Colonic mucosa (tissue), 4 donors: ENCODE results near the gene DGCR8. TPM values are rescaled to one million over a fixed set of nuclear protein-coding genes. Genes with fewer than 3 reads are reported as not detected.

ENCODE experiments used
- DNase-seq: peaks from one replicate; pipeline ENCODE4 v3.0.0-alpha.2; 2020
- H3K27ac ChIP-seq: fragments of 200-600 bp; one replicate; pipeline ENCODE4 v1.8.0; 2021
- H3K27me3 ChIP-seq: fragments of 200-600 bp; one replicate; pipeline ENCODE4 v1.8.0; 2021
- H3K36me3 ChIP-seq: fragments of 200-600 bp; one replicate; pipeline ENCODE4 v1.8.0; 2021
- H3K4me1 ChIP-seq: fragments of 200-600 bp; one replicate; pipeline ENCODE4 v1.8.0; 2021; ENCODE audit warnings: mild to moderate bottlenecking
- H3K4me3 ChIP-seq: fragments of 200-600 bp; one replicate; pipeline ENCODE4 v1.8.0; 2021
- H3K9ac ChIP-seq, 2 donors: one replicate each; pipeline ENCODE4 v1.7.0; 2013; ENCODE audit warnings: control low read depth in 2 of 2, low read depth in 2 of 2, low read length in 2 of 2
- H3K9me3 ChIP-seq: fragments of 200-600 bp; one replicate; pipeline ENCODE4 v1.8.0; 2021
- intact Hi-C: fragments of 100-400 bp; cut with DNase I; formaldehyde crosslinking; loops from one replicate; pipeline ENCODE4 v1.14.1; 2022
- total RNA-seq, 2 donors: library from RNA; stranded (reverse); fragmentation: NEBNext Ultra II Directional in 1 of 2; extraction: Animal tissue kit (Norgen Biotek cat#: 25700) in 1 of 2; gene quantifications; one replicate each; pipeline ENCODE4 v1.2.1, GENCODE V29; 2021
- TF ChIP-seq, protein P1 (sequence below): fragments of 200-600 bp; IDR thresholded peaks from one replicate; pipeline ENCODE4 v1.8.0; 2022; ENCODE audit warnings: antibody characterized with exemption, mild to moderate bottlenecking
- donor health status: healthy.
- donor health status: DM: no; HTN: no; CAD: no.
- donor health status: DM: no; HTN: no; CAD: no.

DGCR8 gene
- total RNA-seq, 2 donors from 2014 or later, result 21.1 to 52.7 TPM

DNA sequence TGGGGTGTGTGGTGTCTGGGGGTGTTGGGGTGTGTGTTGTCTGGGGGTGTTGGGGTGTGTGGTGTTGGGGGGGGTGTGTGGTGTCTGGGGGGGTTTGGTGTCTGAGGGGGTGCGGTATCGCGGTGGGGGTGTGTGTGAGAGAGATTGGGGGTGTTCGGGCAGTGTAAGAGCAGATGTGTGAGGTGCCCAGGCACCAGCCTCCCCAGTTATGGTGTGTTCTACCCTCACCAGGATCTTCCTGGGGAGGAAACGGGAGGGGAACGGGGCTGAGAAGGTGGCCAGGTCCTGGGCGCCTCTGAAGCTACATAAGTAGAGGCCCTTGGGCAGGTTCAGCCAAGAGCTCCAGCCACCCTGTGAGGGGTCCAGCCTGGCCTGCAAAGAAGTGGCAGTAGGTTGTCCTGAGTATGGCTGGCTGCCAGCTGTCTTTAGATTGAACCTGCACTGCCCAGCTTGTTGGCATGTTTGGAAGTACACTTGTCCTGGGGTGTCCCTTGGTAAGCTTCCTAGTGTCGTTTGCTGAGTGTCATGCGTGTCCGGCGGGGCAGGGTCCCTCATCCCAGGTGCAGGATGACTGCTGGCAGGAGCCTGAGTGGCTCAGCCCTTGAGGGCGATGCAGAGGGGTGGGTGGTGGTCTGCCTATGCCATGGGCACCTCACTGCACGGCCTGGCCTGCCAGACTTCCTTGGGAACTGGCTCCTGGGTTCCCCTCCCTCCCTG lies 43.5 kb downstream of the DGCR8 start:
- H3K4me3 ChIP-seq, result no peak overlapping the region
- H3K4me1 ChIP-seq, result no peaks in the 10 kb centered on the region
- no peak overlapping the region for H3K27ac ChIP-seq
- no peak for DNase-seq
- no peaks in the 10 kb centered on the region for H3K27me3 ChIP-seq
- TF ChIP-seq, protein P1, sequence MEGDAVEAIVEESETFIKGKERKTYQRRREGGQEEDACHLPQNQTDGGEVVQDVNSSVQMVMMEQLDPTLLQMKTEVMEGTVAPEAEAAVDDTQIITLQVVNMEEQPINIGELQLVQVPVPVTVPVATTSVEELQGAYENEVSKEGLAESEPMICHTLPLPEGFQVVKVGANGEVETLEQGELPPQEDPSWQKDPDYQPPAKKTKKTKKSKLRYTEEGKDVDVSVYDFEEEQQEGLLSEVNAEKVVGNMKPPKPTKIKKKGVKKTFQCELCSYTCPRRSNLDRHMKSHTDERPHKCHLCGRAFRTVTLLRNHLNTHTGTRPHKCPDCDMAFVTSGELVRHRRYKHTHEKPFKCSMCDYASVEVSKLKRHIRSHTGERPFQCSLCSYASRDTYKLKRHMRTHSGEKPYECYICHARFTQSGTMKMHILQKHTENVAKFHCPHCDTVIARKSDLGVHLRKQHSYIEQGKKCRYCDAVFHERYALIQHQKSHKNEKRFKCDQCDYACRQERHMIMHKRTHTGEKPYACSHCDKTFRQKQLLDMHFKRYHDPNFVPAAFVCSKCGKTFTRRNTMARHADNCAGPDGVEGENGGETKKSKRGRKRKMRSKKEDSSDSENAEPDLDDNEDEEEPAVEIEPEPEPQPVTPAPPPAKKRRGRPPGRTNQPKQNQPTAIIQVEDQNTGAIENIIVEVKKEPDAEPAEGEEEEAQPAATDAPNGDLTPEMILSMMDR, result no peak
- intact Hi-C loops, result no loop called here
- no peak overlapping the region for H3K9ac ChIP-seq
- H3K9me3 ChIP-seq, result no peaks in the 10 kb centered on the region
- H3K36me3 ChIP-seq, result peaks cover 4% of the 10 kb centered on the region

DNA sequence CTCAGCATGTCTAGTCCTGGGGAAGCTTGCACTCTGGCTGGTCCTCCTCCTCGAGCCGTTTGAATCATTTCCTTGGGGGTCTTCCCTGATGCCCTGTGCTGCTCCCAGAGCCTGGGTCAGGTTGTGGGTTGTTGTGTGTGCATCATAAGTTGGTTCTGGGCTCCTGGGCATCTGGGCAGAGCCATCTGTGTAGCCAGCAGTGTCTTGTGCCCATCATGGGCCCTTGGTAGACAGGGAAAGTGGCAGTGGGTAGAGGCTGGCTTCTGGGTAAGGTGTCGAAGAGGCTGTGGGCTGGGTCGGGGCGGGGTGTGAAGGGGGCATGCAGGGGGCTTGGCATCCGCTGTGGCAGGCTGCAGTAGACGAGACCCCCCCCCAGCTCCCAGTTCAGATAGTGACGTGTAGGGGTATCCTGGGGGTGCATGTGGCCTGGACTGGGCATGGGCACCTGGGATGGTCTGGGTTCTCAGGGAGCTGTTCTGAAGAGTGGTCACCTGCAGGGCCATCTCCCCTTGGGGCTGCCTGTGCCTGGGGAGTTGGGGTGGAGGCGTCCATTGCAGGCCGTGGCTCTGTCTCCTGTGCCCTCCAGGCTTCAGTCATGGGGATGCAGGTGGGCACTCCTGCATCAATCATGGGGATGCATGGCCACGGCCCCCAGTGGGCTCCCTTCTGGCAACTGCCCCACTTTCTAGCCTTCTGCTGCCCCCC lies 44.2 kb downstream of the DGCR8 start:
- TF ChIP-seq, protein P1, result no peak
- Histone ChIP-seq H3K4me1 (no peaks in the 10 kb centered on the region), H3K9ac (no peak overlapping the region), H3K27me3 (no peaks in the 10 kb centered on the region), H3K27ac (no peak overlapping the region), H3K9me3 (no peaks in the 10 kb centered on the region), H3K4me3 (no peak overlapping the region), H3K36me3 (peaks cover 4% of the 10 kb centered on the region)
- DNase-seq, result no peak
- intact Hi-C loops, result no loop called here

DNA sequence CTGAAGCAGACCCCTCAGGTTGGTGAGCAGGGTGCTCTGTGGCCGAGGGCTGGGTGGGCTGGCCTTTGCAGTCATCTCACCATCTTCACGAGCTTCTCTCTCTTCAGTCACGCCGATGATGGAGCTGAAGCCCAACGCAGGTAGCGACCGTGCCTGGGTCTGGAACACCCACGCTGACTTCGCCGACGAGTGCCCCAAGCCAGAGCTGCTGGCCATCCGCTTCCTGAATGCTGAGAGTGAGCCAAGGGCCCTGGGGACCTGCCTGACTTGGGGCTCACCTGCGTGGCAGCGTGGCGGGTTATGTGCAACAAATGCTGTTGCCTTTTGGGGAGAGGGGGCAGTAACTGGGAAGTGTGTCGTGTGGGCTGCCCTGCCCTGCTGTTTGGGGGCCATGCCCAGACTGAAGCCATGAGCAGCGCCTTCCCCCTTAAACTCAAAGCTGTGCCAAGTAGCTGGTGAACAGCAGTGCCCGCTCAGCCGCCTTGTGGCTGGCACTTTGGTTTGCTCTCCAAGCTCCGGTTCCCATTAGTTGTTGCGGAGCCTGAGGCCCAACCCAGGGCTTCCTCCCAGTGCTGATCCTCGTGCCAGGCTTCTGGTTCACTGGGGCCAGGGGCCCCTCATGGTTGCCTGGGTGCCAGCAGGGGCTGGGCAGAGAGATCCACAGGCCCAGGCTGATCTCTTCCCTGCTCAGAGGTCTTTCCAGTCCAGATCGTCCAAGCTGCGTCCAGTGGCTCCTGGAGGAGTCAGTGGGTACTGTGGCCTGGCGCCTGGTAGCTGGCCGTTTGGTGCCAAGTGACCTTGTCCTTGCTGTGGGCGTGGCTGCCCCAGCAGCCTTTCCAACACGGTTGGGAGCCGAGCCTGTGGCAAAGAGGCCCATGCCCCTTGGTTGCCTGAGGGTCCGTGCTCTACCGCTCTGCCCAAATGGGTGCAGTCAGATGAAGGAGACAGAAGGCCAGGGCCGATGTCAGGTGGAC lies 45.4 kb downstream of the DGCR8 start:
- no peak overlapping the region for H3K9ac ChIP-seq
- H3K4me1 ChIP-seq, result no peaks in the 10 kb centered on the region
- no peak overlapping the region for H3K27ac ChIP-seq
- TF ChIP-seq, protein P1, result no peak
- no peak overlapping the region for H3K4me3 ChIP-seq
- intact Hi-C loops, result no loop called here
- H3K36me3 ChIP-seq, result peaks cover 4% of the 10 kb centered on the region
- H3K27me3 ChIP-seq, result no peaks in the 10 kb centered on the region
- no peak for DNase-seq
- no peaks in the 10 kb centered on the region for H3K9me3 ChIP-seq

DNA sequence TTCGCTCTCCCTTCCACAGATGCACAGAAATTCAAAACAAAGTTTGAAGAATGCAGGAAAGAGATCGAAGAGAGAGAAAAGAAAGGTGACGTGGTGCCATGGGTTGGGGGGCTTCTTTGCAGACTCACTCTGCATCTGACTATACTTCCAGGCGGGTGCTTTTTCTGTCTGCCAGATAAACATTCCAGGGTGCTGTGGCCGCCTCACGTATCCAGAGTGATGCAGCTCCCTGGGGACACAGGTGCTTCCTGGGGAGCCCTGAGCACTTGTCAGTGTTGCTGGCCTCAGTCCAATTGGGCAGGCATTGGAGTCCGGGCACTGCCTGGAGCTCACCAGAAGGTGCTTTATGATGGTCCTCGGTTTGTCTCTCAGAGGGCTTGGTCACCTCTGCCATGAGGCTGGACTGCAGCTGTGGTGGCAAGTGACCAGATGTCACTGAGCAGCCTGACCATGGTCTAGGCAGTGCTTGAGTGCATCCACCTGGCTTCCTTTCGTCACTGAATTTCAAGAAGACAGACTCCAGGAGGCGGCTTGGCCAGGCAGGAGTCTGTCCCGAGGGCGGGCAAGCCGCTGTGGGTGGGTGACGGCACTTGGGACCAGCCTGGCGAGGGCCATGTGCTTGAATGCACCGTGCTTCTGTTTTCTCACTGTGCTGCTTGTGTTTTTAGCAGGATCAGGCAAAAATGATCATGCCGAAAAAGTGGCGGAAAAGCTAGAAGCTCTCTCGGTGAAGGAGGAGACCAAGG lies 46.4 kb downstream of the DGCR8 start:
- intact Hi-C loops, result no loop called here
- TF ChIP-seq, protein P1, result no peak
- Histone ChIP-seq H3K36me3 (peaks cover 4% of the 10 kb centered on the region), H3K9me3 (no peaks in the 10 kb centered on the region), H3K4me3 (no peak overlapping the region), H3K4me1 (no peaks in the 10 kb centered on the region), H3K27me3 (no peaks in the 10 kb centered on the region), H3K27ac (no peak overlapping the region), H3K9ac (no peak overlapping the region)
- DNase-seq, result no peak
